ENCODE data around the gene FOXL1.

Gene FOXL1

GRCh38 chr16:86575754-86576557 is 2.4 kb upstream of the FOXL1 start:
- in situ Hi-C loops (cut with MboI; ENCODE audit: low sequenced_read_pairs) = no loop called here
- Histone ChIP-seq H3K4me1 (peaks cover 10% of the 10 kb centered on the region; the same call in 1 of the 2 replicates), H3K36me3 (replicated peaks) (no peaks in the 10 kb centered on the region), H3K27me3 (ENCODE audit: low read depth) (peaks cover 4% of the 10 kb centered on the region), H3K4me3 (peak overlapping the region; percentile 42), H3K9me3 (no peaks in the 10 kb centered on the region)
- peak; percentile 79 to 94 for DNase-seq (ENCODE audit: low spot score in 2 of 2)

GRCh38 chr16:86576591-86577313 is 1.6 kb upstream of the FOXL1 start:
- in situ Hi-C loops (cut with MboI; ENCODE audit: low sequenced_read_pairs) = no loop called here
- Histone ChIP-seq H3K4me3 (peak overlapping the region; percentile 42), H3K27me3 (ENCODE audit: low read depth) (no peaks in the 10 kb centered on the region), H3K36me3 (replicated peaks) (no peaks in the 10 kb centered on the region), H3K9me3 (no peaks in the 10 kb centered on the region), H3K4me1 (peaks cover 10% of the 10 kb centered on the region; the same call in 1 of the 2 replicates)
- DNase-seq (ENCODE audit: low spot score in 2 of 2) = no peak

GRCh38 chr16:86577314-86577971 is 906 bp upstream of the FOXL1 start:
- Histone ChIP-seq H3K9me3 (no peaks in the 10 kb centered on the region), H3K4me1 (peaks cover 10% of the 10 kb centered on the region; the same call in 1 of the 2 replicates), H3K4me3 (no peak overlapping the region), H3K27me3 (ENCODE audit: low read depth) (no peaks in the 10 kb centered on the region), H3K36me3 (replicated peaks) (no peaks in the 10 kb centered on the region)
- in situ Hi-C loops (cut with MboI; ENCODE audit: low sequenced_read_pairs) = no loop called here
- DNase-seq (ENCODE audit: low spot score in 2 of 2) = no peak

GRCh38 chr16:86578611-86579267 is 390 bp downstream of the FOXL1 start:
- DNase-seq (ENCODE audit: low spot score in 2 of 2) = no peak
- Histone ChIP-seq H3K36me3 (replicated peaks) (no peaks in the 10 kb centered on the region), H3K9me3 (no peaks in the 10 kb centered on the region), H3K4me3 (no peak overlapping the region), H3K27me3 (ENCODE audit: low read depth) (no peaks in the 10 kb centered on the region), H3K4me1 (peaks cover 10% of the 10 kb centered on the region; the same call in 1 of the 2 replicates)
- in situ Hi-C loops (cut with MboI; ENCODE audit: low sequenced_read_pairs) = no loop called here

DNA sequence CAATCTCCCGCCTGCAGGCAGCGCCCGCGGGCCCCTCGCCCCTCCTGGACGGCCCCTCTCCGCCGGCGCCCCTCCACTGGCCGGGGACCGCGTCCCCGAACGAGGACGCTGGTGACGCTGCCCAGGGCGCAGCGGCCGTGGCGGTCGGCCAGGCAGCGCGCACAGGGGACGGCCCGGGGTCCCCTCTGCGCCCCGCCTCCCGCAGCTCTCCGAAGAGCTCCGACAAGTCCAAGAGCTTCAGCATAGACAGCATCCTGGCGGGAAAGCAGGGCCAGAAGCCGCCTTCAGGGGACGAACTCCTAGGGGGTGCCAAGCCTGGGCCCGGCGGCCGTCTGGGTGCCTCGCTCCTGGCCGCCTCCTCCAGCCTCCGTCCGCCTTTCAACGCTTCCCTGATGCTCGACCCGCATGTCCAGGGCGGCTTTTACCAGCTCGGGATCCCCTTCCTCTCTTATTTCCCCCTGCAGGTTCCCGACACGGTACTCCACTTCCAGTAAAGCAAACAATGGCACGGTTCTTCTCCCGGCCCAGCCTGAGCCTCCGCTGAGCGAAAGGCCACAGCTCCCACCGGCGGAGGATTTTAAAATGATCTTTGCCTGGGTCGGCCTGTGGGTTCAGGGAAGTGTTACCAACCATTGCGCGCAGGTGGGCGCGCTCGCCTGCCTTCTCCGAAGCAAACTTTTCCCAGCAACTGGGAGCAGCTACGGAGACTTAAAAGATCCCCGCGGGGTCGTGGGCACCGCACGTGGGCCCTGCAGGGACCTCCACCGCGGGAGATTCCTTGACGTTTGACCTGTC is 1.1 kb downstream of the FOXL1 start:
- Histone ChIP-seq H3K36me3 (replicated peaks) (no peaks in the 10 kb centered on the region), H3K4me1 (peaks cover 10% of the 10 kb centered on the region; the same call in 1 of the 2 replicates), H3K27me3 (ENCODE audit: low read depth) (no peaks in the 10 kb centered on the region), H3K9me3 (no peaks in the 10 kb centered on the region), H3K4me3 (no peak overlapping the region)
- in situ Hi-C loops (cut with MboI; ENCODE audit: low sequenced_read_pairs) = no loop called here
- no peak for DNase-seq (ENCODE audit: low spot score in 2 of 2)

DNA sequence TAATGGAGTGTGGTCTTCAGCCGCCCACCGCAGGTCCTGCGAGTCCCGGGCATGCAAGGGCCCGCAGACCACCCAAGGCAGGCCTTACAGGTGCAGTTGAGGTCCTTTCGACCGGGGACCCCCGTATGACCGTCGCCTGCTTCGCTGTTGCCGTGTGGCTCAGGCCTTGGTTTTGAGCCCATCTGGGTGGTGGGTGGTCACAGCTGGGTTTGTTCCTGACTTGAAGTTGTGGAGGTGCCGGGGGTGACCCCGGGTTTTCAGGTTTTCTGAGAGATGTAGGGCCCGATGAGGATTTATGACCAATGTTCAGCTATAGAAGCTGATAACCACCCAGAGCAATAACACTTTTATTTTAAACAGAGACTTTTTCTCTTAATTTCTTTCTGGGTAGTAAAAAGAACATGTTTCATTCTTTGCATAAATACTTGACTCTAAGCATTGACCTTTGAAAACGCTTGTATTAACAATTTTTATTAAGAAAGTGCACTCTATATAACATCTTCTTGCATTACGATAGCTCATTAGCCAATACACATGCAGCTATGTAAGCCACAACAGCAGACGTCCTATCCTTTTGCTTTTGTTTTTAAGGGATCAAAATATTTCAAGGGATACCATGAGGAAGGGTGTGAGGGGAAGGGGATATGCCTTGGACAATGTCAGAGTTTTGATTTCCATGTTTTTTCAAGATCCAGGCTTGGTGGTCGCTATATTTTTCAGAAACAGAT is 1.9 kb downstream of the FOXL1 start:
- no peaks in the 10 kb centered on the region for H3K9me3 ChIP-seq
- H3K4me1 ChIP-seq = peaks cover 10% of the 10 kb centered on the region; the same call in 1 of the 2 replicates
- no peak overlapping the region for H3K4me3 ChIP-seq
- H3K27me3 ChIP-seq (ENCODE audit: low read depth) = no peaks in the 10 kb centered on the region
- no peak for DNase-seq (ENCODE audit: low spot score in 2 of 2)
- no peaks in the 10 kb centered on the region for H3K36me3 ChIP-seq (replicated peaks)
- in situ Hi-C loops (cut with MboI; ENCODE audit: low sequenced_read_pairs) = no loop called here

DNA sequence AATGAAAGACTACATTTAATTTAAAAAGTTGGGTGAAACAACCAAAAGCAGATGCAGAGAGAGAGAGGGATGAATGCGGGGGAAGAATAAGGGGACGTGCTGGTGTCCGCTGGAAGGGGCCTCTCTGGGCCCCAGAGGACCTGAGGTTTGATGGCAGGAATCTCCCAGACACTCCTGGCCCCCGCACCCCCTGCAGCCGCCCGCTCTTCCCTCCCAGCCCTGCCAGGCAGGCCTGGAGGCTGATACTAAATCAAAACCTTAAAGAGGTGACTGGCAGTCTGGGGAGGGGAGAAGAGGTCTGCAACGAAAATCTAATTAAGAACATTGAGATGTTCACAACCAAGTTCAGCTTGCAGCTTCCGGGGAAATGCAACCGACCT is 2.4 kb downstream of the FOXL1 start:
- in situ Hi-C loops (cut with MboI; ENCODE audit: low sequenced_read_pairs) = no loop called here
- Histone ChIP-seq H3K4me3 (no peak overlapping the region), H3K36me3 (replicated peaks) (no peaks in the 10 kb centered on the region), H3K4me1 (peaks cover 7% of the 10 kb centered on the region; the same call in 1 of the 2 replicates), H3K27me3 (ENCODE audit: low read depth) (no peaks in the 10 kb centered on the region), H3K9me3 (no peaks in the 10 kb centered on the region)
- DNase-seq (ENCODE audit: low spot score in 2 of 2) = no peak

- in situ Hi-C loops (cut with MboI; ENCODE audit: low sequenced_read_pairs) = no loop called here
- H3K4me1 ChIP-seq = peaks cover 5% of the 10 kb centered on the region; the same call in 1 of the 2 replicates
- no peak for DNase-seq (ENCODE audit: low spot score in 2 of 2)
- H3K36me3 ChIP-seq (replicated peaks) = no peaks in the 10 kb centered on the region
- H3K9me3 ChIP-seq = no peaks in the 10 kb centered on the region
- no peak overlapping the region for H3K4me3 ChIP-seq
- no peaks in the 10 kb centered on the region for H3K27me3 ChIP-seq (ENCODE audit: low read depth)
These were observed 3.1 kb downstream of the FOXL1 start for GRCh38 chr16:86581458-86581857.

- H3K27me3 ChIP-seq (ENCODE audit: low read depth) = no peaks in the 10 kb centered on the region
- no peak overlapping the region for H3K4me3 ChIP-seq
- no peak for DNase-seq (ENCODE audit: low spot score in 2 of 2)
- in situ Hi-C loops (cut with MboI; ENCODE audit: low sequenced_read_pairs) = no loop called here
- no peaks in the 10 kb centered on the region for H3K9me3 ChIP-seq
- H3K36me3 ChIP-seq (replicated peaks) = no peaks in the 10 kb centered on the region
- no peaks in the 10 kb centered on the region for H3K4me1 ChIP-seq
These were observed 5.8 kb downstream of the FOXL1 start for GRCh38 chr16:86584071-86584685.

GRCh38 chr16:86584726-86585721 is 6.7 kb downstream of the FOXL1 start:
- Histone ChIP-seq H3K27me3 (ENCODE audit: low read depth) (no peaks in the 10 kb centered on the region), H3K4me3 (no peak overlapping the region), H3K4me1 (no peaks in the 10 kb centered on the region), H3K9me3 (no peaks in the 10 kb centered on the region), H3K36me3 (replicated peaks) (no peaks in the 10 kb centered on the region)
- no peak for DNase-seq (ENCODE audit: low spot score in 2 of 2)
- in situ Hi-C loops (cut with MboI; ENCODE audit: low sequenced_read_pairs) = no loop called here

- no peaks in the 10 kb centered on the region for H3K9me3 ChIP-seq
- no peak overlapping the region for H3K4me3 ChIP-seq
- no peaks in the 10 kb centered on the region for H3K27me3 ChIP-seq (ENCODE audit: low read depth)
- DNase-seq (ENCODE audit: low spot score in 2 of 2) = no peak
- in situ Hi-C loops (cut with MboI; ENCODE audit: low sequenced_read_pairs) = no loop called here
- H3K36me3 ChIP-seq (replicated peaks) = no peaks in the 10 kb centered on the region
- H3K4me1 ChIP-seq = no peaks in the 10 kb centered on the region
These were observed 7.7 kb downstream of the FOXL1 start for GRCh38 chr16:86585821-86586611.
